Forelimb muscle (tissue), 1 donor: ENCODE results near the gene ZNF385B. TPM values are rescaled to one million over a fixed set of nuclear protein-coding genes. Genes with fewer than 3 reads are reported as not detected.
"Not testable (repeated sequence)": the region's sequence is repeated elsewhere in the genome, so short reads cannot be mapped to it uniquely, and the experiment has no call there.

Experiments
- DNase-seq: peaks from one replicate; pipeline ENCODE4 v3.0.0-alpha.2; 2013; ENCODE audit warnings: low read depth
- polyA plus RNA-seq: library from polyadenylated mRNA; unstranded; fragments of 120-200 nt; gene quantifications from one replicate; pipeline ENCODE4 v1.2.1, GENCODE V29; 2013; ENCODE audit not compliant: insufficient read length

Gene ZNF385B
- 24.5 TPM for polyA plus RNA-seq

DNA sequence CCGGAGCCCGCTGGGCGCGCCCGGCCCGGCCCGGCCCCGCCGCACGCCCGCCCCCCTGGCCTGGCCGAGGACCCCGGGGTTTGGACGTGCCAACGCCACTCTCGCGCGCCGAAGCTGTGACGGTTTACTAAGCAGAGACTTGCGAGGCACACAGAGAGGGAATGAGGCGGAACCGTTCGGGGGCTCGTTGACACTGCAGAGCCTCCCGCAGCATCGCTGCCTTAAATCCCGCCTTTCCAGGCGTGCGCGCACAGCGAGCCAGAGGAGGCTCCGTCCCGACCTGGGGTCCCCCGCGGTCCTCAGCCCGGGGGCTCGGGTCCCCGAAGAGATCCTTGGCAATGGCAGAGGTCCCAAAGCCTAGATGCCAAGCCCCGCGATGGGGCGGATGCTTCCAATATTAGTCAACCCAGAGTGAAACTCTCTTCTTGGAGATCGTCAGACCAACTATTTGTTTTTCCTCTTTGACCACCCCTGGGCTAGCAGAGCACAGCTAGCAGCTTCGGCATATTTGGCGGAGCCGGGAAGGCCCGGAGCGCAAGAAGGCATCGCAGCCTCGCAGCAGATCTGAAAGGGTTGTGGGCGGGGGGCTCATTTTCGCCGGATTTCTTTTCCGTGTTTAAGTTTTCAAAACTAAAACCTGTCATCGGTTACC is at the start of gene ZNF385B:
ZNF385B (minus strand) TSS at position 197 of the 652 bp plus-strand sequence.
- DNase-seq, result no peak

DNA sequence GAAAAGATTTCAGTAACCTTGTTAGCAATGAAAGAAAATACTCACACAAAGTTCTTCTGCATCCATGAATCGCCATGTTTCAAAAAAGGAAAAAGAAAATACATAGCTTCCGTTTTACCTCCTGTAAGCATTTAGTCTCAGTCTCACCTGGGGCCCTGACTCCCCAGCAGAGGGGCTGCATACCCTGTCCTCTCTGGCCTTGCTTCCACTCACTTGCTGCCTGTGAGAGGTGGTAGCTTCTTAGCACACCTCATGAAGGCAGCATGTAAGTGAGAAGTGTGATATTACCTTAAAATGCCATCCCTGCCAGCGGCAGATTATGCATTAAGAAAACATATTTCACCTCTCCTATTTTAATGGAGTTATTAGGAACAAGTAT is 49.3 kb upstream of the ZNF385B start:
- no peak for DNase-seq

DNA sequence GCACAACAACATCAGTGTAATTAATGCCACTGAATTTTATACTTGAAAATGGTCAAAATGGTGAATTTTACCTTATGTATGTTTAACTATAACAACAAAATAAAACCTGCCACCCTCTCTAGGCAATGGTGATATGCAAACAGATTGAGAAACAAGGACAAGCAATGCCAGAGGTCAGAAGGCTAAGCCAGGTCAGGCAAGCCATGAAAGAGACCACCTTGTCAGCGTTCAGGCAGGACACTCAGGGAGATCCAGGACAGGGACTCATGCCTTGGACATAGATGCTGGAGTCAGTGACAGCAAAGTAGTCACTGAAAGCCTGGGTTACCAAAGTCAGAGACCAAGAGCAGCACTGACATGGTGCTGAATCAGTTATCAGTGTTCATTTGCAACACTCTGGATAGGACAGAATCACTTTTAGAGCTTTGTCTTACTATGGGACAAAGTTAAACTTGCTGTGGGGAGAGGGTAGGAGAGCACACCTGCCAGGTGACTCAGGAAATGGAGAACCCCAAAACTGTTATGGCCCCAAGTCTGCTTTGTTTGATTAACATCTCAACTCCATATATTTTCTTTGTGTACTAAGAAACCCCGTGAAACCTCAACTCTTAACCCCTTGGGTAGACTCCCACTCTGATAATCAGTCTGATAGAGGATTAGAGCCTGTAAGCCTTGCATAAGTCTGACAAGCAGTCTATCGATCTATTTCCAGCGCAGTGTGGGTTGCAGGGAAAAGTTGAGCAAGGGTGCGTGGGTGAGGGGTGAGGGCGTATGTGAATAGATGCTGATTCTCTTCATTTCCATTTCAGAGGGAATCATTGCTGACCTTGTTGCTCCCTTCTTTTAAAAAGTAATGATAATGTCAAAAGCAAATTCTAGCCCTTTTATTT is 48.7 kb upstream of the ZNF385B start:
- DNase-seq, result no peak

DNA sequence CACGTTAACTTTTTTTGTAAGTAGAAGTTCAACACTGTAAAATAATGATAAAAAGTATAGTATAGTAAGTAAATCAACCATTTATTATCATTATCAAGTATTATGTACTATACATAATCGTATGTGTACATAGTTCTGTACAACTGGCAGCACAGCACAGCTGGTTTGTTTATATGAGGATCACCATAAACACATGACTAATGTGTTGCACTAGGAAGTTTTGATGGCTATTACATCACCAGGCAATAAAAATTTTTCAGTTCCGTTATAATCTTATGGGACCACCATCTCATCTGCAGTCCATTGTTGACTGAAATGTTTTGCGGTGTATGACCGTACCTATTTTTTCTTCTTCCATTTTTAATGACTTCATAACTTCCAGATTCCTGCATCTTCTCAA is 39.2 kb upstream of the ZNF385B start:
- DNase-seq, result no peak

DNA sequence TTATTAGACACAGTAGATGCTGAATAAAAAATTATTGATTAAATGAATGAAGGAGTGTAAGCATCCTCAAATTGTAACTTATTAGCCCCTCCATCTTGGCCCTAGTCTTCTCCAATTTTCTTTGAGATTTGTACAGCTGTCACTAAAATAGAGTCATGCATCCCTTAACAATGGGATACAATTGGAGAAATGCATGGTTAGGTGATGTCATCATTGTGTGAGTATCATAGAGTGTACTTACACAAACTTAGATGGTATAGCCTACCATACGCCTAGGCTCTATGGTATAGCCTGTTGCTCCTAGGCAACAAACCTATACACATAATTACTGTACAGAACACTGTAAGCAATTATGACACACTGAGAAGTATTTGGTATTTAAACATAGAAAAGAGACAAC is 38.3 kb upstream of the ZNF385B start:
- DNase-seq, result no peak

DNA sequence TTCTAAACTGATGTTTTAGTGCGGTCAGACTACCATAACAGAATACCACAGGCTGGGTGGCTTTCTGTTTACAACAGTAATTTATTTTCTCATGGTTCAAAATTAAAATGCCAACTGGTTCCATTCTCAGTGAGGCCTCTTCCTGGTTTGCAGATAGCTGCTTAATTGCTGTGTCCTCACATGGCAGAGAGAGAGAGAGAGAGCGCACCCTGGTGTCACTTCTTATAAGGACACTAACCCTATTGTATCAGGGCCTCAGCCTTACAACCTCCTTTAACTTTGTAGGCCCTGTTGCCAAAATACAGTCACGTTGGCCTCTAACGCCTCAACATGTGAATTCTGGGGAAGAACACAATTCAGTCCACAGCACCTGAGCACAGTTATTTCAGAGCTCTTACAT is 37.5 kb upstream of the ZNF385B start:
- no peak for DNase-seq

DNA sequence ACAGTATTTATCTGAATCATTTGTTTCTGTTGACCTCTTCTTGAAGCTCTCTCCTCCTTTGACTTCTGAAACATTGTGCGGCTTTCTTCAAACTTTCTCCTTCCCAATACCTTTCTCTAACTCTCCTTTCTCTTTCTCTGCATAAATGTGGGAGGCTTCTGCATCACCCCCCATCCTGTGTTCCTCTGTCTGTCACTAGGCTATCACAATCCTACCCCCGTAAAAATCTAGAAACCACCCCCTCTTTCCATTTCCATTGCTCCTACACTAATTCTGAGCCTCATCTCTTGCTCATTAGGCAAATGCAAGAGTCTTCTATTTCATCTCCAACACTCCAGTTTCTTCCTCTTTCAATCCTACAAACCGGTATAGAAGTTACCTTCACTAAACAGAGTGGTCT is 32.2 kb upstream of the ZNF385B start:
- no peak for DNase-seq

DNA sequence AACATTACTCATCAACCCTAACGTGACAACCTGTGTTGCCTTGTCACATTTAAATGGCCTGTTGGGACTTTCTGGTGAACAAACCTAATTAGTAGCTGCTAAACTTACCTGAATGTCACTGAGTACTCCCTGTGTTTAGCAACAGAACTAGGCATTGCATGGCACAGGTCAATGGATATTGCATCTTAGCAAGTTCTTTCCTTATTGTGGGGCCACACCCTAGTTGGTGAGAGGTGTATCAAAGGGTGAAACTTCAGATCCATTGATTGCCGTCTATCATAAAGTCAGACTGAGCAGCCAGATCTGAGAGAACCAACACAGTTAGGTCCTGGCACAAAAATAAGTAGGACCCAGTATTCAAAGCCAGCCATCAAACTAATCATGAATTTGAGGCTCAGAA is 29.8 kb upstream of the ZNF385B start:
- no peak for DNase-seq

DNA sequence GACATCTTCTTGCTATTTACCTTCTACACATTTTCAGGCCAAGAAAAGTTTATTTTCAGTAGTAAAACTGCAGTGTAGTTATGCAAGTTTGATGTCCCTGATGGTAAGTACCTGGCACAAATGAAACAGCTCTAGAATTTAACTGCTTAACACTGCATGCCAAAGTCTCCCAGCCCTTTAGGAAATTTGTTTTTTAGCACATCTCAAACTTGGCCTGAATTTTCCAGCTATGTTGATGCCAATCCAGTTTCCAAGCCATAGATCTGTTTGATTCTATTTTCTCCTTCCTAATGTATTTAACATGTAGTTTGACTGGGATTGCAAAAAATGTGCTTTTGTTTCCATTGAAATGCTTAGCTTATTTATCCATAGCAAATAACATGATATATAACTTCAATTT is 29.3 kb upstream of the ZNF385B start:
- DNase-seq, result peak; percentile 24

DNA sequence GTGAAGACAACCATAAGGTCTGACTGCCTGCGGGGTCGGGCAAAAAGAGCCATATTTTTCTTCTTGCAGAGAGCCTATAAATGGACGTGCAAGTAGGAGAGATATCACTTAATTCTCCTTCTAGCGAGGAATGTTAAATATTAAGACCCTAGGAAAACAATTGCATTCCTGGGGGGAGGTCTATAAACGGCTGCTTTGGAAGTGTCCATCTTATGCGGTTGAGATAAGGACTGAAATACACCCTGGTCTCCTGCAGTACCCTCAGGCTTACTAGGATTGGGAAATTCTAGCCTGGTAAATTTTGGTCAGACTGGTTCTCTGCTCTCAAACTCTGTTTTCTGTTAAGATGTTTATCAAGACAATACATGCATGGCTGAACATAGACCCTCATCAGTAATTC is 27.2 kb upstream of the ZNF385B start:
- not testable (repeated sequence) for DNase-seq

DNA sequence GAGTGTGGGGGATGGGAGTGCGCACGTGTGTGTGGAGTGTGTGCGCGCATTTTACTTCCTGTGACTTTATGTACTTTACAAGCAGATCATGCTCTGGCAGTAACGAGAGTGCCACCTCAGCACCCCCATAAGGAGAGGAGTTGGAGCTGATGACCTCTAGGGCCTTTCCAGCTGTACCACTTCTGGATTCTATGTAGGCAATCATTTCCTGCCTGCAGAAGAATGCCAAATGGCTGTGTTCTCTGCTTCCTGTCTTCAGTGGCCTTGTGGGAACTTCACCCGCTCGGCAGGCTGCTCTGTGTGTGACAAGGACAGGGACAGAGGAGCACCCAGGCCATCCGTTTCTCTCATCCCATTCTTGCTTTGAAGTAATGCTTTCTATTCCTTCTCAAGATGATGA is 22.8 kb upstream of the ZNF385B start:
- DNase-seq, result no peak

DNA sequence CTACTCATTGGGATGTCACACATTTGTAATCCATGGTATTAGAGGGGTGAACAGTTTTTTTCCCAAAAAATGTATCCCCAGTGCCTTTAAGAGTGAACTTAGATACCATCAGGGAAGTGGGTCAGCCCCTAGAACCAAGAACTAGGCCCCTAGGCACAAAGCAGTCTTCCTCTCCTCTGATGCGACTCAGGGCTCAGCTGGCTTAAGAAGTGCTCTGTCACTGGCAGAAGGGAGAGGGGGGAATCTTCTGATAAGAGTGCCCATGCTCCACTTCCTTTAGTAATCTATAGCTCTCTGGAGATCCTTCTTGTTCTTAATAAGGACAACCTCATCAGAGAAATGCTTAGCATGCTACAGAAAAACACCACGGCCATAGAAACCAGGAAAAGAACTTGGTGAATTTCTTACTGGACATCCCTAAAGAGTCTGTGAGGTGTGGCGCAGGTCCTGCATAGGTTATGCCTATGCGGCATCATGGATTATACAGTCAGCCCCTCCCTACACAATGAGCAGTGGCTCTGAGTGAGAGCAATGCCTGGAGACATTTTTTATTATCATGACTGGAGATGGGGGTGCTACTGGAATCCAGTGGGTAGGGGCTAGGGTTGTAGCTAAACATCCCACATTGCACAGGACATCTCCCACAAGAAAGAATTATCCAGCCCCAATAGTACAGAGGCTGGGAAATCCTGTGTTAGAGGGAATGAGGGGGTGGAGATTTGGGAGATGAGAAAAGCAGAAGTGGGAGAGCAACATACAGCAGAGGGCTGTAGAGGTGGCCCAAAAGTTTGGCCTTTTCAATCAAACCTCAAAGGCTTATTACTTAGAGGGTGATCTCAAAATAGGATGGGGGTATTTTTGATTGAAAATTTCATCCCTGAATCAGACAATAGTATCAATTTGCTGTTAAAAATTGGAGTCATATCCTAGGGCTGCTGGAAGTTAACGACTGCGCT is 21.7 kb upstream of the ZNF385B start:
- no peak for DNase-seq

DNA sequence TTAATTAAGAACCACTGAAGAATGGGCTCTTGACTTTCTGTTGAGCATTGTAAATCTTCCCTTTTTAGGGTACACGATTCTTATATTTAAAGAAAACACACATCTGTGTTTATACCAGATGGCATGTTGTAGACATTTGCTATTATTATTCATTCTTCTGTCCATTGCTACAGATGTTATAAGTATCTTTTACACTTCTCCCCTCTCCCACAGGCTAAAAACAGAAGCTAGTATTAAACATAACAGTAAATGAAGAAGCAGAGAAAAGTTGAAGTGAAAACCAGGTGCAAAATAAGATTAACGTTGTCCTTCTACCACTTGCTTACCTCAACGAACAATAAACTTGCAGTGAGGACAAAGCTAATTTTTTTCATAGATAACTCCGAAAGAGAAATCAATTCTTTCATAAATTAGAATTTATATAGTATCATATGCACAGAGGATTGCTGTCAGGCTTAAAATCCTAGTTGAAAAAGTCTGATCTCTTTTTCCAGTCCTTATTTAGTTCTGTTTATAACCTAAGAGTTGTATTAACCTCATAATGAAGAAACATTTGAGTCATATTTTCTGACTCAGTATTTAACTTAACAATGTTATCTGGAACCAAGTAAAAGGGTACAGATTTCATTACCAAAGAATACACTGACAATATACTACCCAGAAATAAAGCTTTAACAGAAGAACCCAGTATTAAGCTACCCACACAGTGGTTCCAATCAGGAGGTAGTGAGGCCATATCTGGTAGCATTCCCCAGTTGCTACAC is 16.4 kb upstream of the ZNF385B start:
- DNase-seq, result no peak

DNA sequence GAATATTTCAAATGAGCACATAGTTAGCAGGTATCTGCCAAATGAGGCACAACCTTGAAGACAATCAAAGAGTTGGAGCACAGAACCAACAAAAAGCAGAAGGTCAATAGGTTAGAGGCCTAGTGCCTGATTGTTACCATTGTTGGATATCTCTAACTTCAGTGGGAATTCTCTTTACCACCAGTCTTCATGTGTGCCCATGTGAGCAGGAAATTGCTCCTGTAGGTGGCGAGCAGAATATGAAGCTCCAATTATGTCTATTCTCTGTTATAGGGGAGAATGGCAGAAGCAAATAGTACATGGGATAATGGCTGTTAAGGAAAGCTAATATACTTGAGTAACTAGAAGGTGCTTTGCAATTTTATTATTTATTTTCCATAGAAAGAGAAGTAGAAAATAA is 14.9 kb upstream of the ZNF385B start:
- DNase-seq, result no peak

DNA sequence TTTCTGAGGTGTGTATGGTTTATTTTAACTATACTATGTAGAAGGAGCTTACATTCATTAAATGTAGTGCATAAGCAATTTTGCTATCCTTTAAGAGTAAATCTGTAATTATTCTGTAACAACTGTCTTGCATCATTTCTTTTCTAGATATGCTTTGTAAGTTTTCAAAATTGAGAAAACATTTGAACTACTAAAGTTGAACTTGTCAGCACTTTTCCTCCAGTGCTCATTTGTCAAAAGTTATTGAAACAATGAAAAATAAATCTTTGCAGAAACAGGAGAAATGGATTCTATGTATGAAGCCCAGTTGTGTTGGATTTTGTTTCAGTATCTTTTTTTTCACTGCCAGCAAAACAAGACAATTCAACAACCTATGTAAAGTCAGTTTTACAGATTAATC is 14.5 kb upstream of the ZNF385B start:
- DNase-seq, result no peak

DNA sequence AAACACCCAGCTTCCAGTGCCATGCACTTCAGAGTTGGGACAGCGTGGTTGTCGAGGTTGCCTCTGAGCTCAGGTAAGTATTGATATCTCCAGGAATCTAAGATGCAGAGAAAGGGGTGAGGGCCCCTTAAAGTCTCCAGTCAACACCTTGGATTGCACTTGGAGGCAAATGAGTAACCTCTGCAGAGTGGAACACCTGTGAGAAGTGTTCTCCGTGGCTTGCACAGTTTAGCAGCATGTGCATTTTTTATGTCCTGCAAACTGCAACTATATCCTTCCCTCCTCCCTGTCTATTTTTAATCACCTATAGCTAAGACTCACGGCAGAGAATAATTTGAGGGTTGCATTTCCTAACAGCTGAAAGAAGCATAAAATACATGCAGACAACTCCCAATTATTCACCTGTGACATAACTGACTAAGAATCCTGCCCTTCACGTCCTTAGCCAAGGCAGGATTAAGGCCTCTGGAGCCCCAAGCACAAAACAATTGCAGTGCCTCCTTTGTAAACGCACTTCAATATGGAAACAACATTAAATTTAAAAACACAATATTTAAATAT is 1.6 kb upstream of the ZNF385B start:
- no peak for DNase-seq

DNA sequence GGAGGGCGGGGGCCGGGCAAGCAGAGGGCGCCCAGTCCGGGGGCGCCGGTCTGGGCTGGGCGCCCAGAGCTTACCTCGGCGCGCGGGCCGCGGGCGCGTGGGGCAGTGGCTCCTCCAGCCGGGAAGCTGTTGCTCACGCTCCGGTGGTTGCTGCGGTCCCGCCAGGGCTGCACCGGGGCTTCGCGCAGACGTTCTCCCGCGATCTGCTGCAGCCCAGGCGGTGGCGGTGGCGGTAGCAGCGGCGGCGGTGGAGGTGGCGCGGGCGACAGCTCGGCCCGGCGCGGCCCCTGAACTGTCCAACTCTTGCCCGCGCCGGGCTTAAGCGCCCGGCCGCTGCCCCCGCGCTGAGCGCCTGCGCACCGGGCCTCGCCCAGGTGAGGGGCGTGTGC is 391 bp downstream of the ZNF385B start:
- no peak for DNase-seq

DNA sequence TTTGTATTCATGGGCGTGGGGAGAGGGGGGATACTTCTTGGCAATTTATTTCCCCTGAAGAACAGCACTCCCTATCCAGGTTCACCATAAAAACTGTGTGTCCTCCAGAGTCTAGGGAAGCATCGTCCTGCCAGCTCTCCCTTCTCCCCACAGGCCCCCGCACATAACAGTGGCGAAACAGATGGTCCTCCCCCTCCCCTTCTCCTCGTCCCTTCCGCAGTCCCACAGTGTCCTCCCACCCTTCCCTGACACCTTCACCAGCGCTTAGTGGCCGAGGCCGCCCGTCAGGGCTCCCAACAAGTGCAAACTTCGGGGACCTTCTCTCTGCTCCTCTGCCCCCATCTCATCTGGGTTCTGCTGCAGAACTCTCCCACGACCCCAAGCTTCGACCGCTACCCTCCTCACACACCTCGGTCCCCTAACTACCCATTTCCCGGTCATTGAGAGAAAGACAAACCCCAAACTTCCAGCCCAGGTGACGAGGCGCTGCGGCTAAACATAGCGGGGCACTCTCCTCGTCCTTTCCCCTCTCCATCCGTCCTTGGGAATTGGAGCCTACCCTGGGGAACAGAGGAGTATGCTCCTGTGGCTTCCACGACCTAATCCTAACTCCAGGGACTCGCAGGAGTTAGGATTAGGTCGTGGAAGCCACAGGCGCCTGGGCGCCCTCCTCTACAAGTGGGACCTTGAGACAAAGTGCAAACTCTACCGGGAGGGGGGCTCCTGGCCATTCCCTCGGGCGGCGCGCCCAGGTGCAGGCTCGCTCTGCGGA is 971 bp downstream of the ZNF385B start:
- no peak for DNase-seq

DNA sequence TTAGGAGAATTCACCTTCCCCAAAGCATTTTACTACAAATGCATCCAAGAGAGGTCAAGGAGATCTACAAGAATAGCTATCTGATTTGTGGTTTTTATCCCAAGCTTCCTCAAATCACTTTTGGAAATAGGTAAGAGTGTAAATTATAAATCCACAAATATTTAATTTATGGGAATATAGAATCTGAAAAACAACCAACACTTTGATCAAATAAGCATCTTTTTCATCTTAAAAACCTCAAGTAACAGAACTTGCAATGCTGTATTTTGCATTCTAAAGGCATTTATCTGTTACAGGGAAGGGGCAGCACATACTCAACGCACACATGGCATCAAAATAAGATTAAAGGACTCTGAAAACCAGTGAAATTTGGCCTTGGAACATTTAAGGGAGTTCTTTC is 1.9 kb downstream of the ZNF385B start:
- DNase-seq, result no peak

DNA sequence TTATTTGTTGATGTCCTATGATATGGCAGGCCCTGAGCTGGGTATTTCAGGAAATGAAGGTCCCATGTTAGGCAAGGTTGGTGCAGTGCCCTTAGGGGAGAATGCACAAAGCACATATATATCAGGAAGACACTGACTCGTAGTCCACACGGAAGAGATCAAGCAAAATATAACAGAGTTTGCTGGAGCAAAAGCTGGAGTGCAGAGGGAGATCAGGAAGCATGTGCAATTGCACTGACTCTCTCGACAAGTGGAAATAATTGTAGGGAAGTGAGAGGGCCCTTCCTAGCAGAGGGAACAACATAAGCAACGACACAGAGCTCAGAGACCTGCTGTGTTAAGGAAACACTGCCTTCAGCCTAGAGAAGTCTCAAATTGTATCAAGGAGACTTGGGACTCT is 4.2 kb downstream of the ZNF385B start:
- no peak for DNase-seq
